WERI-Rb-1 (cell line): Measurements from ENCODE around the gene NDUFA13.

Source experiments
- DNase-seq: peaks from one replicate; pipeline ENCODE4 v3.0.0-alpha.2; 2020
- H3K27ac ChIP-seq: fragments of 250-450 bp; sonication (Bioruptor Pico); 2 replicates; pipeline ENCODE4 v1.5.1; 2020; ENCODE audit warnings: mild to moderate bottlenecking, moderate library complexity
- H3K27me3 ChIP-seq: fragments of 250-450 bp; sonication (Bioruptor Pico); 2 replicates; pipeline ENCODE4 v1.5.1; 2021; ENCODE audit warnings: mild to moderate bottlenecking, low read depth, moderate library complexity; ENCODE audit not compliant: insufficient read depth, severe bottlenecking
- H3K36me3 ChIP-seq: fragments of 250-450 bp; sonication (Bioruptor Pico); 2 replicates; pipeline ENCODE4 v1.5.1; 2020; ENCODE audit warnings: mild to moderate bottlenecking, moderate library complexity
- H3K4me3 ChIP-seq: 2 replicates; pipeline ENCODE4 v1.5.1; 2011; ENCODE audit warnings: low read depth, mild to moderate bottlenecking, control low read depth, low read length
- H3K9me3 ChIP-seq: fragments of 250-450 bp; sonication (Bioruptor Pico); 2 replicates; pipeline ENCODE4 v1.5.1; 2021; ENCODE audit warnings: mild to moderate bottlenecking, moderate library complexity; ENCODE audit not compliant: severe bottlenecking
- TF ChIP-seq, protein P1 (sequence below): IDR thresholded peaks from 2 replicates; pipeline ENCODE4 v1.5.1; 2011; ENCODE audit warnings: low read depth, mild to moderate bottlenecking, control low read depth, inconsistent platforms, low read length

Gene NDUFA13

DNA sequence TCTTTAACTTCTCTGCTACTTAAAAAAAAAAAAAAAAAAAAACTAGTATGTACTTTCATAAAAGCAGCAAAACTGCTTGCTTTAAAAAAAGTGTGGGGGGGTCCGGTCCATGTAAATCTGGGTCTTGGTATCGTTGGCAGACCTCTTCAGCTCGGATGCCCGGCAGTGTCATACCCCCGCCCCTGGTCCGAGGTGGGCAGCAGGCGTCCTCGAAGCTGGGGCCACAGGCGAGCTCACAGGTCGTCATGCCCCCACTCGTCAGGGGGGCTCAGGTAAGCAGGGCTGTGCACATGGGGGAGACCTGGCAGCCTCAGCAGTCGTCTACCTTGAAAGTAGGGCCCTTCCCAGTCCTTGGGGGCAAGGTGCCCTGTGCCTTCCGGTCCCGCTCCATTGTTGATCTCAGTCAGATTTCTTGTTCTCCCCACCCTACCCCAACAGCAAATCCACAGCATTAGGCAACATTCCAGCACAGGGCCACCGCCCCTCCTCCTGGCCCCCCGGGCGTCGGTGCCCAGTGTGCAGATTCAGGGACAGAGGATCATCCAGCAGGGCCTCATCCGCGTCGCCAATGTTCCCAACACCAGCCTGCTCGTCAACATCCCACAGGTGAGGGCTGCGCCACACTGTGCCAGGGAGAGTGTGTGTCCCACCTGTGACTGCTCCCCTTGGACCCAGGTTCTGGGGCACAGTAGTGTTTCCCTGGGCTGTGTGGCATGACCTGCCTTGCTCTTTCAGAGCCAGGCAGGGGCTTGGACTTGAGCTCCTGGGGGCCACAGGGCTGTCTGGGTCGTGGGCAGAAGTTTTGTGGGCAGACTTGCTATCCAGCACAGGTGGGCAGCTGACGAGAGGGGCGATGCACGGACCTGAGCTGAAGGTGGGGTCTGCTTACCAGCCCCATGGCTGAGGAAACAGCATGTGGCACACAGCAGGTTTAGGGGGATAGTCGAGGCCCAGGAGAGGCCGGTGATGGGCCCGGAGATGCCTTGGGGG is 20.1 kb upstream of the NDUFA13 start:
- Histone ChIP-seq H3K27me3 (no peaks in the 10 kb centered on the region), H3K36me3 (peaks cover 73% of the 10 kb centered on the region), H3K27ac (no peak overlapping the region), H3K9me3 (no peaks in the 10 kb centered on the region), H3K4me3 (no peak overlapping the region)
- no peak for DNase-seq
- TF ChIP-seq, protein P1, sequence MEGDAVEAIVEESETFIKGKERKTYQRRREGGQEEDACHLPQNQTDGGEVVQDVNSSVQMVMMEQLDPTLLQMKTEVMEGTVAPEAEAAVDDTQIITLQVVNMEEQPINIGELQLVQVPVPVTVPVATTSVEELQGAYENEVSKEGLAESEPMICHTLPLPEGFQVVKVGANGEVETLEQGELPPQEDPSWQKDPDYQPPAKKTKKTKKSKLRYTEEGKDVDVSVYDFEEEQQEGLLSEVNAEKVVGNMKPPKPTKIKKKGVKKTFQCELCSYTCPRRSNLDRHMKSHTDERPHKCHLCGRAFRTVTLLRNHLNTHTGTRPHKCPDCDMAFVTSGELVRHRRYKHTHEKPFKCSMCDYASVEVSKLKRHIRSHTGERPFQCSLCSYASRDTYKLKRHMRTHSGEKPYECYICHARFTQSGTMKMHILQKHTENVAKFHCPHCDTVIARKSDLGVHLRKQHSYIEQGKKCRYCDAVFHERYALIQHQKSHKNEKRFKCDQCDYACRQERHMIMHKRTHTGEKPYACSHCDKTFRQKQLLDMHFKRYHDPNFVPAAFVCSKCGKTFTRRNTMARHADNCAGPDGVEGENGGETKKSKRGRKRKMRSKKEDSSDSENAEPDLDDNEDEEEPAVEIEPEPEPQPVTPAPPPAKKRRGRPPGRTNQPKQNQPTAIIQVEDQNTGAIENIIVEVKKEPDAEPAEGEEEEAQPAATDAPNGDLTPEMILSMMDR, result no peak

DNA sequence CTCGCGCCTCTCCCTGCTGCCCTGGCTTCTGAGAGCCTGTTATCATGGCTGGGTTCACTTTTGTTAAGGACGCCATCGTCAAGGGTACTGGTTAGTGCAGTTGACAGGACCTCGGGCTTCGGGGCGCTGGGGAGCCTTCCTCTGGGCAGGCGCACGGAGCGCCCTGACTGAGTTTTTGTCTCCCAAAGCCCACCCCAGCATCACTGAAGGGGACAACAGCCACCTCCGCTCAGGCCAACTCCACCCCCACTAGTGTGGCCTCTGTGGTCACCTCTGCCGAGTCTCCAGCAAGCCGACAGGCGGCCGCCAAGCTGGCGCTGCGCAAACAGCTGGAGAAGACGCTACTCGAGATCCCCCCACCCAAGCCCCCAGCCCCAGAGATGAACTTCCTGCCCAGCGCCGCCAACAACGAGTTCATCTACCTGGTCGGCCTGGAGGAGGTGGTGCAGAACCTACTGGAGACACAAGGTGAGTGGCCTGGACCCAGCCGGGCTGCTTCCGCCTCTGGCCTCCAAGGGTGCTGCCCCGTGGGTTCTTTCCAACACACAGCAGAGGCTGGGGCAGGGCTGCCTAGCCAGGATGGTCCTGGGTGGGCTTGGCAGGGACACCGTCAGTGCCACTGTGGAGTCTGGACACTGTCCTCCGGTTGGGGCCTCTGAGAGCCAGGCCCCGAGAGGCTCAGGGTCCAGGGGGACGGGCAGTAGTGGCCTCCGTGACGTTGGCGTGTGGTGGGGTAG is 17.6 kb upstream of the NDUFA13 start:
- no peaks in the 10 kb centered on the region for H3K9me3 ChIP-seq
- peaks cover 79% of the 10 kb centered on the region for H3K36me3 ChIP-seq
- TF ChIP-seq, protein P1, result no peak
- no peaks in the 10 kb centered on the region for H3K27me3 ChIP-seq
- no peak overlapping the region for H3K27ac ChIP-seq
- H3K4me3 ChIP-seq, result no peak overlapping the region
- DNase-seq, result no peak

DNA sequence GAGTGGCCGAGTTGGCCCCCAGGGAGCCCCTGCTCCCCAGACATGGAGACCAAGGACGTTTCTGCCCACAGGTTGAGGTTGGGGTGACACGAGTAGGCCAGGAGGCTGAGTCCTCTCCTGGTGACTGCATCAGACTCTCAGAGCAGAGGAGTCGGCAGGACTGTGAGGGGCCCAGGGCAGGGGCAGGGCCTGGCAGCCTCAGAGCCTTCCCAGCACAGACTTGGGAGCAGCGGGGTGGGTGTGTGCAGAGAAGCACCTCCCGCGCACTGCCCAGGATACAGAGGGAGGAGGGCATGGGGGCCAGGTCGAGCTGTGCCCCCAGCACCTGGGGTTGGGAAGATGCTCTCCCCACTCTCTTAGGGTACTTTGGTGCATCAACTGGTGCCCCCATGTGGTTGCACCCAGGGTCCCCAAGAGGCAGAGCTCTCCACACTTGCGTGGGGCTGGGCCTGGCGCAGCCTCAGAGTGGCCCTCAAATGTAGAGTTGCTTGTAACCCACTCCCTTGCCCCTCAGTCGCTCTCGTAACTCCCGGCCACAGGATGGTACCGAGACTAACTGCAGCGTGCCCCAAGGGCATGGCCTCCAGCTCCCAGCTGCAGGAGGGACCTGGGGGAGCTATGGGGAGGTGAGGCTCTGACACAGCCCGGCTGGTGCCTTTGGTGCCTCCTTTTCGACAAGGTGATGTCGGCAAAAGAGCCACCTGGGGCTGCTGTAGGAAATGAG is 16.6 kb upstream of the NDUFA13 start:
- Histone ChIP-seq H3K4me3 (no peak overlapping the region), H3K27ac (no peak overlapping the region), H3K27me3 (no peaks in the 10 kb centered on the region), H3K9me3 (no peaks in the 10 kb centered on the region), H3K36me3 (peaks cover 74% of the 10 kb centered on the region)
- DNase-seq, result no peak
- TF ChIP-seq, protein P1, result no peak

DNA sequence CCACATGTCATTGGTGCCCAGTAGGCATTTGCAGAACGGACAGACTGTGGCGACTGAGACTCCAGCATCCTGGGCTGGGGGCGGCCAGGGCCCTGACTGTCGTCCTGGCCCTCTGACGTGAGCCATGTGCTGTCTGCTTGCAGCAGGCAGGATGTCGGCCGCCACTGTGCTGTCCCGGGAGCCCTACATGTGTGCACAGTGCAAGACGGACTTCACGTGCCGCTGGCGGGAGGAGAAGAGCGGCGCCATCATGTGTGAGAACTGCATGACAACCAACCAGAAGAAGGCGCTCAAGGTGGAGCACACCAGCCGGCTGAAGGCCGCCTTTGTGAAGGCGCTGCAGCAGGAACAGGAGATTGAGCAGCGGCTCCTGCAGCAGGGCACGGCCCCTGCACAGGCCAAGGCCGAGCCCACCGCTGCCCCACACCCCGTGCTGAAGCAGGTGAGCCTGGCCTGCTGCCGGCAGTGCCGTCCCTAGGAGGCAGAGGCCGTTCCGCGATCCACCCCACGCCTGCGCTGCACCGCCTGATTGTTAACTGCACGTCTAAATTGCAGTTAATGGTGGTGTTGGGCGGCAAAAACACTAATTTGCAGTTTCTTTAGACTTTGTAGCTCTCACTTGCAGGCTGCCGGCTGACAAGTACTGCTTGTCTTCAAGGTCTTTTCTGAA is 14.9 kb upstream of the NDUFA13 start:
- DNase-seq, result no peak
- Histone ChIP-seq H3K27me3 (no peaks in the 10 kb centered on the region), H3K36me3 (peaks cover 77% of the 10 kb centered on the region), H3K9me3 (no peaks in the 10 kb centered on the region), H3K4me3 (no peak overlapping the region), H3K27ac (no peak overlapping the region)
- TF ChIP-seq, protein P1, result no peak

DNA sequence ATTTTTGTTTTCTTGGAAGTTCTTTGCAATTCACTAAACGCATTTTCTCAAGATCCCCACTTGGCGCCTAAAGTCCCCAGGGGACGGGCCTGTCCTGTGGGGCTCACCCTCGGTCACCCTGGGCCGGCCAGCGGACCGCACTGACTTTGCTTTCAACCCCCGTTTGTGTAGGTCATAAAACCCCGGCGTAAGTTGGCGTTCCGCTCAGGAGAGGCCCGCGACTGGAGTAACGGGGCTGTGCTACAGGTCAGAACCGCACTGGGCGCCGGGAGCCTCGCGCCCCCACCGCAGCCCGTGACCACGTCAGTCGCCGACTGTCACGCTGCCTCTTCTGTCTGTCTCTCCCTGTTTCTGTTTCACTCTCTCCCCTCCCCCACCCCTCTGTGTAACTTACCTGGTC is 14.2 kb upstream of the NDUFA13 start:
- TF ChIP-seq, protein P1, result no peak
- no peak for DNase-seq
- no peaks in the 10 kb centered on the region for H3K9me3 ChIP-seq
- H3K36me3 ChIP-seq, result peaks cover 71% of the 10 kb centered on the region
- no peak overlapping the region for H3K4me3 ChIP-seq
- H3K27me3 ChIP-seq, result no peaks in the 10 kb centered on the region
- no peak overlapping the region for H3K27ac ChIP-seq
